ENCODE results near the gene HDAC4.

GRCh38 chr2:239253701-239254436, 147.0 kb downstream of the HDAC4 start:
- TF ChIP-seq CBX8 (IDR thresholded peaks at IDR 0.05; ENCODE audit: borderline replicate concordance, extremely low read depth, low read depth, low read length, poor library complexity, severe bottlenecking) (no peak), MTA2 (IDR thresholded peaks at IDR 0.05; ENCODE audit: low read depth) (no peak), CTCF (IDR thresholded peaks at IDR 0.05 in 2 of 3, conservative IDR thresholded peaks at IDR 0.05 in 1 of 3; ENCODE audit: insufficient read depth in 2 of 3, low read depth in 1 of 3, low read length in 3 of 3) (no peak), MEF2A (IDR thresholded peaks at IDR 0.05; ENCODE audit: control insufficient read depth, low read depth, low read length) (no peak), ZBTB34 (CRISPR knock-in tag; IDR thresholded peaks at IDR 0.05) (no peak), TAF1 (IDR thresholded peaks at IDR 0.05; ENCODE audit: control insufficient read depth, extremely low read depth, insufficient read depth, low read length, severe bottlenecking) (no peak), REST (IDR thresholded peaks at IDR 0.05; ENCODE audit: borderline replicate concordance) (no peak), REST (CRISPR knock-in tag; IDR thresholded peaks at IDR 0.05; ENCODE audit: low read depth) (no peak), GABPB1 (CRISPR knock-in tag; IDR thresholded peaks at IDR 0.05) (no peak), KLF1 (tag; IDR thresholded peaks at IDR 0.05) (no peak), PRPF4 (IDR thresholded peaks at IDR 0.05; ENCODE audit: insufficient read depth, low read depth, low read length, poor library complexity, severe bottlenecking) (no peak), CBX5 (IDR thresholded peaks at IDR 0.05; ENCODE audit: borderline replicate concordance, low read depth) (no peak), ARHGAP35 (IDR thresholded peaks at IDR 0.05; ENCODE audit: partially characterized antibody) (no peak), MAZ (CRISPR knock-in tag; conservative IDR thresholded peaks at IDR 0.05 in 1 of 2, IDR thresholded peaks at IDR 0.05 in 1 of 2) (no peak), ILF3 (IDR thresholded peaks at IDR 0.05; ENCODE audit: borderline replicate concordance) (no peak)
